ENCODE measurements around the gene HACD2.

HACD2 gene

GRCh38 chr3:123447416-123447748 is 137.5 kb downstream of the HACD2 start:
- no peak for TF ChIP-seq CTCF (IDR thresholded peaks at IDR 0.05; ENCODE audit: low read depth, low read length)
- no peak for DNase-seq (ENCODE audit: extremely low read depth, low read depth)

- no peak for DNase-seq (ENCODE audit: extremely low read depth, low read depth)
- no peak for TF ChIP-seq CTCF (IDR thresholded peaks at IDR 0.05; ENCODE audit: low read depth, low read length)
Observed at GRCh38 chr3:123446610-123447109, 138.2 kb downstream of the HACD2 start.

- no peak for DNase-seq (ENCODE audit: extremely low read depth, low read depth)
- TF ChIP-seq CTCF (IDR thresholded peaks at IDR 0.05; ENCODE audit: low read depth, low read length) = no peak
Observed at GRCh38 chr3:123446210-123446609, 138.6 kb downstream of the HACD2 start.

DNA sequence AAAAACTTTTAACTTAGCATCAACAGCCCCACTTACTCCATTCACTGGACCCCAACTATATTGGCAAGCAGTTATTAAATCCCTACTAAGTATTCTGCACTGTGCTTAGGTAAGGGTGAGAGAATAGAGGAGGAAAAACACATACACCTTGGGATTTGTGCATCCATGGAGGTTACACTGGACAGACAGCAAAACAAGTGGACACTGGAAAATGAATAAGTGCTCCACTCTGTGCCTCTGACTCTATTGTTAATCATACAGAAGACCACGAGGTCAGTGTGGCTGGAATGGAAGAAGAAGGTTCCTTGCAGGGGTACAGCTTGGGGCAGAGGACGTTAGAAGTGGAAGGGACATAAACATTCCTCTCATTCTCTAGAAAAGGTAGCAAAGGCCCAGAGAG is 139.2 kb downstream of the HACD2 start:
- no peak for TF ChIP-seq CTCF (IDR thresholded peaks at IDR 0.05; ENCODE audit: low read depth, low read length)

GRCh38 chr3:123444744-123445143 is 140.1 kb downstream of the HACD2 start:
- no peak for DNase-seq (ENCODE audit: extremely low read depth, low read depth)
- TF ChIP-seq CTCF (IDR thresholded peaks at IDR 0.05; ENCODE audit: low read depth, low read length) = no peak

More for the DNA sequence above, 139.2 kb downstream of the HACD2 start:
- no peak for DNase-seq (ENCODE audit: extremely low read depth, low read depth)

DNA sequence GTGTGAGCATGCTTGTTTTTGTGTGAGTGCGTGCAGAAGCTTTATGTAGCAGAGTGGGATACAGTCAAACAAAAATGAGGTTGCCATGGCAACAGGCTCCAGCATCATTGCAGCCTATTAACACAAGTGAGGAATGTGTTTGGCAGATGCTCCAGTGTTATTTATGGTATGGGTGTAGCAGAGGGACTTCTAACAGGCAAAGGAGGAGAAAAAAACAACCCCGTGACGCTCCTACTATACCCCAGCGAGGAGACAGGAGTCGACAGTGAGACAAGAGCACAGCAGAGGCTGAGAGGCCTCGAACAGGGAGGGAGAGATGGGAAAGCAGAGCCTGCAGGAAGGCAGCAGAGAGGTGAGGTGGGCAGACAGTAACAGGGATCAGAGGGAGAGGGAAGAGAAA is 140.8 kb downstream of the HACD2 start:
- no peak for DNase-seq (ENCODE audit: extremely low read depth, low read depth)
- TF ChIP-seq CTCF (IDR thresholded peaks at IDR 0.05; ENCODE audit: low read depth, low read length) = no peak

GRCh38 chr3:123442908-123443307 is 141.9 kb downstream of the HACD2 start:
- no peak for TF ChIP-seq CTCF (IDR thresholded peaks at IDR 0.05; ENCODE audit: low read depth, low read length)
- no peak for DNase-seq (ENCODE audit: extremely low read depth, low read depth)

Data from AG09319 (cell line).